Measurements from ENCODE around the gene INPPL1. TPM values are rescaled to one million over a fixed set of nuclear protein-coding genes. Genes with fewer than 3 reads are reported as not detected.

INPPL1 gene
- total RNA-seq, 1 donor from 2014 or later: 77.6 TPM

DNA sequence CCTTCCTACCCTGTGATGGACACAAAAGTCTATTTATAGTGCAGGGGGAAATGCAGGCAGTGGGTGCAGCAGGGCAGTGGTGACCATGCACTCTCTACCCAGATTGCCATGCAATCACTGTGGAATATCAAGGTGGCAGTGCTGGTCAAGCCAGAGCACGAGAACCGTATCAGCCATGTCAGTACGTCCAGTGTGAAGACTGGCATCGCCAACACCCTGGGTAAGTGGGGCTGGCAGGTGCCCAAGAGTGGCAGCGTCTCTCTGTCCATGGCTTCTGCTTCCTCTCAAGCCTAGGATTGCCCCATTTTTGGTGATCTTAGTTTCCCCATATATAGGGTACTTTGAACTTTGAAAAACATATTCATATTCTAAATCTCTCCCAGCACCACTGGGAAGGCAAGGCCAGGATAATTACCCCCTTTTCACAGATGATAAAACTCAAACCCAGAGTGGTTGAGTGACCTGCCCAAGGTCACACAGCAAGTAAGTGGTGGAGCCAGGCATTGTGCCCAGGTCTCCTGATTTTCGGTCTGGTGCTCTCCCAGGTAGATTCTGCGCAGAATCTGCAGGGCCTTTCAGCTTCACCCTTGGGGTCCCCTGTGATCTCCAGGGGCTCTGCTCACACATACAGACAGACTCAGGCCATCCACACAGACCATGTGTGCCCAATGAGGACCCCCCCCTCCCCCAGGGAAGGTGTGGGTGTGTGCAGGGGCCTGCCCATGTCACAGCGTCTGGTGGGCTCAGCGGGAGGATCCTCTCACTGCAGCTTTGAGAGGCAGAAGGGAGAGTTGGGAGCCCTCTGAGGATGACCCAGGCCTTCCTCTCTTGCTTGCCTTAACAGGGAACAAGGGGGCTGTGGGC, 7.1 kb downstream of the INPPL1 start:
- DNase-seq: no peak

GRCh38 chr11:72232260-72233055, 7.9 kb downstream of the INPPL1 start:
- no peak for DNase-seq

- DNase-seq: no peak
These were observed 8.6 kb downstream of the INPPL1 start for GRCh38 chr11:72233056-72233772.

- DNase-seq: no peak
These were observed 9.4 kb downstream of the INPPL1 start for GRCh38 chr11:72233773-72234513.

DNA sequence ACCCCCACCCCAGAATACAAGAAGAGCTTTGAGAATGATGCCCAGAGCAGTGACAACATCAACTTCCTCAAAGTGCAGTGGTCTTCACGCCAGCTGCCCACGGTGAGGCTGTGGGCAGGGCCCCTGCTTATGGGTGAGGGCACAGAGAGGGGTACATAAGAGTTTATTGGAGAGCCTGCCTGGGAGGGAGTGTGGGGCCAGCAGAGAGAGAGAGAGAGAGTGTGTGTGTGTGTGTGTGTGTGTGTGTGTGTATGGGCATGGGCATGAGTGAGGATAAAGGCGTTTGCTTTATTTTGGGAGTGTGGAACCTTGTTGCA, 9.9 kb downstream of the INPPL1 start:
- no peak for DNase-seq

GRCh38 chr11:72234920-72235319, 10.4 kb downstream of the INPPL1 start:
- DNase-seq: no peak

GRCh38 chr11:72235351-72236057, 10.9 kb downstream of the INPPL1 start:
- DNase-seq: no peak

DNA sequence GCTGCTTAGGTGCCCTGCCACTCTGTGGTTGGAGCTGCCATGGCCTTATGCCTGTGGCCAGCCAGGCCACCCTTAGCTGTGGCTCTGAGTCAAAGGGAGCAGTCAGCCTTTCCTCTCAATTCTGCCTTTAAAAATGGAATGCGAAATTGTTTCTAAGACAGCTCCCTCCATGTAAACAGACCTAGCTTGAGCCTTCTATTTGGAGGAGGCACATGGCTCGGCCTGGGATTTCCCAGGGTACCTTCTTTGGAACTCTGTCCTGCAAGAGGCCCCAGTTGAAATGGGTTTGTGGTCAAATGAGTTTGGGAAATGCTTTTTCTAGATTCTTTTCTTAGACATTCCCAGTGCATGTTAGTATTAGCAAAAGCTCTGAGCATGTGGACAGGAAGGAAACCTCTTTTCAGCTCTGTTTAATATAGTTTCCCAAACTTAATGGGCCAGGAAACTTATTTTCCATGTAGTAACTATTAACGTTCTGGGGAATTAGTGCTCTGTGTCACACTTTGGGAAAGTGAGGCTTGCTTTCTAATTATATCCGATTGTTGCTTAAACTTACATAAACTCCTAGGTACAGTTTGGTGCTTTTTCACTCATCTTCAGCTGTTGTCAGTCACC, 11.6 kb downstream of the INPPL1 start:
- no peak for DNase-seq

GRCh38 chr11:72236774-72237111, 12.2 kb downstream of the INPPL1 start:
- DNase-seq: no peak

DNA sequence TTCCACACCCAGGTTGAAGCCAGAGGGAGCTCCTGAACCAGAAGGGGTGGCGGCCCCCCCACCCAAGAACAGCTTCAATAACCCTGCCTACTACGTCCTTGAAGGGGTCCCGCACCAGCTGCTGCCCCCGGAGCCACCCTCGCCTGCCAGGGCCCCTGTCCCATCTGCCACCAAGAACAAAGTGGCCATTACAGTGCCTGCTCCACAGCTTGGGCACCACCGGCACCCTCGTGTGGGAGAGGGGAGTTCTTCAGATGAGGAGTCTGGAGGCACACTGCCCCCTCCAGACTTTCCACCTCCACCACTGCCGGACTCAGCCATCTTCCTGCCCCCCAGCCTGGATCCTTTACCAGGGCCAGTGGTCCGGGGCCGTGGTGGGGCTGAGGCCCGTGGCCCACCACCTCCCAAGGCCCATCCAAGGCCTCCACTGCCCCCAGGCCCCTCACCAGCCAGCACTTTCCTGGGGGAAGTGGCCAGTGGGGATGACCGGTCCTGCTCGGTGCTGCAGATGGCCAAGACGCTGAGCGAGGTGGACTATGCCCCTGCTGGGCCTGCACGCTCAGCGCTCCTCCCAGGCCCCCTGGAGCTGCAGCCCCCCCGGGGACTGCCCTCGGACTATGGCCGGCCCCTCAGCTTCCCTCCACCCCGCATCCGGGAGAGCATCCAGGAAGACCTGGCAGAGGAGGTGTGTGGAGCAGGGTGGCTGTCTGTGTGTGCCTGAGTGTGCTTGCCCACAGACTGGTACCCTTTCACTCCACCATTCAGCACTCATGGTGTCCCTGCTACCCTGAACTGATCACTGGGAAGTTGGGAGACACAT, 12.8 kb downstream of the INPPL1 start:
- no peak for DNase-seq

DNA sequence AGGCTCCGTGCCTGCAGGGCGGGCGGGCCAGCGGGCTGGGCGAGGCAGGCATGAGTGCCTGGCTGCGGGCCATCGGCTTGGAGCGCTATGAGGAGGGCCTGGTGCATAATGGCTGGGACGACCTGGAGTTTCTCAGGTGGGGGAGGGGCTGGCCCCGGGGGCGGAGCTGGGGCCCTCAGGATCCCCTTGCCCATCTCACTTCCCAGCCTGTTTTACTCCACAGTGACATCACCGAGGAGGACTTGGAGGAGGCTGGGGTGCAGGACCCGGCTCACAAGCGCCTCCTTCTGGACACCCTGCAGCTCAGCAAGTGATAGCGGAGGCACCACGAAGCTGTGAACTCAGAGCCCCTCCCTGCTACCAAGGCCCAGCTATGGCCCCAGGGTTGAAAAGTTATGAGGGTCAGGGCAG, 13.5 kb downstream of the INPPL1 start:
- DNase-seq: peak; percentile 72

DNA sequence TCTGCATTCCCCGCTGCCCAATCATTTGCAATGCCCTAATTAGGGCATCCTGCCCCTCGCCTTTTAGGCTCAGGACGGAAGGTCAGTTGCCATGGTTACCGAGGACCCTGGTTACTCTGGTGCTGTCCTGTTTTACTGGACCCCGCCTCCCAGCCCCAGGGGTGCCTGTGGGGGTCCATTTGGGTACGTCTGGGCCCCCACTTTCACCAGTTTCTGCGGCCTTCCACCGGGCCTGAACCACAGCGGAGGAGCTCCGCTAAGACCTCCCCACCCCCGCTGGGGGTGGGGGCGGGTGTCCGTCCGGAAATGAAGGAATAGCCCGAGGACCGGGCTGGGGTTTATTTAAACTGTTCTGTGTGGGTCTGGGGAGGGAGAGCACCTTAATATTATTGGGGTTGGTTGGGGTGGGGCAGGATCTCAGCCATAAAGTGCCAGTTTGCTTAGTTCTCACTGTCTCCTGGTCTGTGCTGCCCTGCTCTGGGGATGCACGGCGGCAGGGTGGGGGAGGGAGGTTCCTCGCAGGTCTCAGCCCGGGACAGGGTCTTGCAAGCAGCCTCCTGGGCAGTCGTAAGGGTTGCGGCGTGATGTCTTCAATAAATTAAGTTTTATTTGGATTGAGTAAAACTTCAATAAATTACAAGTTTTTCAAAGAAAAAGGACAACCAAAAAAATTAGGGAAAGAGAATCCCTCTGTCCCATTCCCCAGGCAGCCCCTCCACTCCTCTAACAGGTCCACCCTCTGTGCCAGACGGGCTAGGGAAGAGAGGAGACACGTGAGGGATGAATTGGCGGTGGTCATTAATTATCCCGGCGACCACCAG, 14.1 kb downstream of the INPPL1 start:
- DNase-seq: no peak

- DNase-seq: peak; percentile 59
These were observed 14.8 kb downstream of the INPPL1 start for GRCh38 chr11:72239313-72239848.

GRCh38 chr11:72239849-72240460, 15.4 kb downstream of the INPPL1 start:
- DNase-seq: peak; percentile 58

DNA sequence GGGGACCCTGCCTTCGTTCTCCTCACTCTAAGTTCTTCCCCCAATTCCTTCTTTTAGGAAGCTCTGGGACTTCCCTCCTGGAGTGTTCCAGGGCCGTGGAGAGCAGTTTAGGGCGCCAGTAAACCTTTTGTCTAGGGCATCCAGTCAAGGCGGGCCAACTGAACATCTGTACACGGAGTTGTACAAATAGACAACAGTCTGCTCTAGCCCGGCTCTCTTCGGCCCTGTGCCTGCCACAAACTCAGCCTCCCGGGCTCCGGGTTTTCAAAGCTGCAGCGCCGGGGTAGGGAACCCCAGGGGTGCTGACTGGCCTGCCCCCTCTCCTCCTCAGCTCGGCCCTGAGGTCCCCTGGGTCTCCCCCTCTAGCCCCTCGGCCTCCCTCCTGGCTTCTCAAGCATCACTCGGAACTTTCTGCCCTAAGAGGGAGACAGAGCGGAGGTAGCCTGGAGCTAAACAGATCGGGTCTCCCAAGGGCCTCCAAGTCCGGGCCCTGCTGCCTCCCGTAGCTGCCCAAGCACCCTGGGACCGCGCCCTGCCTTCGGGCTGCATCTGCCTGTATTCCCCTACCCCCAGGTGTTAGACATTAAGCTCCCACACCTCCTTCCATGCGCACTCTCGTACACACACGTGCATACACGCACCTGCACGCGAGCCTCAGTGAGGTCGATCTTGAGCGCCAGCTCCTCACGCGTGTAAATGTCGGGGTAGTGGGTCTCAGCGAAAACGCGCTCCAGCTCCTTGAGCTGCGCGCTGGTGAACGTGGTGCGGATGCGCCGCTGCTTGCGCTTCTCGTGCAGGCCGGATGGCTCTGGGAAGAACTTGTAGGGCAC, 16.1 kb downstream of the INPPL1 start:
- DNase-seq: peak; percentile 29

- no peak for DNase-seq
These were observed 16.8 kb downstream of the INPPL1 start for GRCh38 chr11:72241291-72241781.

DNA sequence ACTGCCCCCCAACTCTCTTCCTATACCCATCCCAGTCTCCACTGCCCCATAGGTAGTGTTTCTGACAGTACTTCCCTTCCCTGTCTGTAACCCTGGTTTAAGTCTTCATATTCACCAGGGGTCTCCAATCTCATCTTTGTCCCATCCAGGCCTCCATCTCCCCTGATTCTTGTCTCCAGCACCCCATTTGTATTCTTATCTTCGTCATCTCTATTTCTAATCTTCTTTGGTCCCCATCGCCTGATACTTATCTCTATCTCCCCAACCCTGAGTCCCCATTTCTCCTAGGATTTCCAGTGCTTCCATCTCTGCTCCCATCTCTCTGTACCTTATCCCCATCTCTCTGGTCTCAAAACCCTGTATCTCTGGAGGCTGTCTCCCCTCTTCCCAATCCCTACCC, 17.6 kb downstream of the INPPL1 start:
- no peak for DNase-seq
